KG1 (cell line): ENCODE data around the gene KCNC1.

Experiments used
- DNase-seq: peaks from one replicate; lab custom pipeline; 2025; lab: John Stamatoyannopoulos, UW

The KCNC1 gene

DNA sequence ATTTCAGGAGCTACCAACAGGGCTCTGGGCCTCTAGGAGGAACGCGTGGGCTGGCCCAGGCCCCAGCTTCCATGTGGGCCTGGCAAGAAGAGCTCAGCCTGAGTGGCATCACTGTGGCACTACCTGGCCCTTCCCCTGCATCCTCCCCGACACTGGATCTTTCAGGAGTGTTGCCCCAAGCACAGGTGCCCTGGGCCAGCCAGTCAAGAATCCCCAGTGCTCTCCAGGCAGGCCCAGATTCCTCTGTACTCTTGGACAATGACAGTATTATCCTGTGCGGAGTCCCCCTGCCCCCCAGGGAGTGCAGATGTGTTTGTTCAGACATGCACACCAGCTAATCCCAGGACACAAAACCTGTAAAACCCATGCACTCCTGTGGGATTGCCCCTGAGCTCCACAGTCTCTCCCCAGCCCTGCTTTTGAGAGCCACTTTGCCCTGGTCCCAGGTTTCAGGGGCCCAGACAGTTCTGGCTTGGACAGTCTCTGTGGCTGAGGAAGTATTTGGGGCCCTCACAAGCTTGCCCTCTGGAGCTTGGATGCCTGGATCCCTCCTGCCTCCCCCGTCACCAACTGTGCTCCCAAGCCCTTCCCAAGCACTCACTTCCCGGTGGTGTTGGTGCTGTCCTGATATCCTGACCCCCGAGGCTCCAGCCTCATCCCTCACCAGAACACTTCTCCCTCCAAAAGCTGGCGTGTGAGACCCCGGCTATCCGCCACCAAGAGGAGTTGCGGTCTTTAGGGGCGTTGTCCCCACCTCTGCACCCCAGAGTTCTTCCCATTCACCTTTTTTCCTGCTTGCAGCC is 39.9 kb downstream of the KCNC1 start:
- no peak for DNase-seq

DNA sequence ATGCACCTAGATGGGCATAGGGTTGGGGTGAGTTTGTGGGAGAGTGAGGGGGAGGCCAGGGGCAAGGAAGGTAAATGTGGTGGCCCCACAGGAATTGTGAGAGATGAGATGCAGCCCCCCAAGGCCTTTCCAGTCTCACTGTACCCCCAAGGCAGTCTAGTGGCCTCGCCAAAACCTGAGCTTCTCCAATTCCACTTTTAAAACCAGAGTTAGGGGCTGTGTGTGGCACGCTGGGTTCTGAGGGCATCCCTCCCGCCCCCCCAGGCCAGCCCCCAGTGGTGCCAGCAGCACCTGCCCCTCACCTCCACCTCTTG is 40.4 kb downstream of the KCNC1 start:
- no peak for DNase-seq

DNA sequence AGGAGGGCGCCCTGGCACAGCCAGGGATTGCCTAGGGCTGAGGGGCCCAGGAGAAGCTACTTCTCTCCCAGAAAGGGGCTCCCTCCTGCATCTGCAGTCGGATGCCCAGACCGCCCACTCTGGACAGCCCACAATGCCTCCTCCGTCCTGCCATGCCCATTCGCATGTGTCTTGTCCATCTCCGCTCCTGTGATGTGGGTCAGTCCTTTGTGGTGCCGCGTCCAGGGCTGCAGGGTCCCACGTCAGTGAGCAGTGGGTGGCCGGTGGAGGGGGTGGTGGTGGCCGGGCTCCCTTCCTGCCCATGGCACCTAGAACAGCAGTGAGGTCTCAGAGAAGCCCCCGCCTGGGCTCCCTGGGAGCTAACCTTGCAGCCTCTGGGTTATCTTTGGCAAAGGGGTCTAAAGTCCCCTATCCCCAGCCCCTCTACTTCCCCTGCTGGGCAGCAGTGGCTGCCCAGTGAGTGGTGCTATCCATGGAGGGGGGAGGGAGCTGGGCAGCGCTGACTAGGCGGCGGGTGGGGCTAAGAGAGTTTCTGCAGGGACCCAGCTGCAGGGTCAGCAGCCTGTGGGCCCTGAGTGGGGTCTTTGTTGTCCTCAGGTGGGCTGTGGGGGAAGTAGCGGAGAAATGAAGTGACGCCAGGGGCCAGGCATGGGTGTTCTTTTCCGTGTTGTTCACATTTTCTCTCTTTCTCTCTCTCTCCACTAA is 41.1 kb downstream of the KCNC1 start:
- no peak for DNase-seq

DNA sequence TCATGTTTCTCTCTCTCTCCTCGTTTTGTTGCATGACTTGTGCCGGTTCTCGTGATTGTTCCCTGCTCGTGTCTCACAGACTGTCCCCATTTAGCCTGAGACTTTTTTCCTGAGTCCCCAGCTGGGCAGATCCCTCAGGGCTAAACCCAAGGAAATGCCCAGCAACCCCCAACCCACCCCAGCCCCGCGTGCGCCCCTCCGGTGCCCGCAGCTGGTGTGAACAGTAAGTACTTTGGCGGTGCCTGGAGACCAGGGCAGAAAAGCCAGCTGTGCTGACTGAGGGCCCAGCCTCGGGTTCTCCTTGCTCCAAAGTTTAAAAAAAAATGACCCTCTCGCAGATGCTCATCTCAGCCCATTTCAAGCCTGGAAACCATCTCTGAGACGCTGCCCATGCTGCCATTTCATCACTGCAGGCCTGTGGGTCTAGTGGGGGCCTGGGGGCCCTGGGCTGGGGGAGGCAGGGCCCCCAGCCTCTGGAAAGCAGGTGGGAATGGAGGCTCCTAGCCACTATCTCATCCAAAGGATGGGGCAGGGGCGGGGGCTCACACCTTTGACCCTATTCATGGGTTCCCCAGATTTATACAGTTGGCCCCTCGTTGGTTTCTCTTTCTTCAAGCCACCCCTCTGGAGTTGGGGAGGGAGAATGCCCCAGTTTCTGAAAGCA is 41.8 kb downstream of the KCNC1 start:
- no peak for DNase-seq

DNA sequence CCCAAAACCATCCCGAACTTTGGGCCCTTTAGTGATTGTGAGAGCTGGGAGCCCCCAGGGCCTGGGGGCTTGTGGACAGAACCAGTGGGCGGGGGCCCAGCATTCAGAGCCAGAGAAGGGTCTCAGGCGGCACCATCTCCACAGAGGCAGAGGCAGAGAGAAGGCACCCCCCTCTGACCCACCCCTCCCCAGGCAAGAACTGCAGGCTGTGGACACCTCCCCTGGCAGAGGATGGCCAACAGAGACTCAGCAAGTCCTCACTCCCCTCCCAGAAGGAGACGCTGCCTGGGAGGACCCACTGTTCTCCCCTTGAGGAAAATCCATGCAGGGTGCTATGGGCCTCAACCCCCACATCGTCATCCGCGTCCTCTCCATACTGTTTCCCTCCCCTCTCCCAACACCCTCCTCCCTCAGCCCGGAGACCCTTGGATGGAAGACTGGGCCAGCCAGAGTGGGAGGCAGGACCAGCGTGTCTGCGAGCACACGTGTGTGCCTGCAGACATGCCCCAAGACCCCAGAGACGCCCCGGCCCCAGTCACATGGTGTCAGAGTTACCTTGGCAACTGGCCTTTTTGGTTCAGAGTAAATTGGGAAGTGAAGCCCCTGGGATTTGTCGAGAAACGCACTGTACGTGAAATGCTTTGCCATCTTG is 42.6 kb downstream of the KCNC1 start:
- no peak for DNase-seq

DNA sequence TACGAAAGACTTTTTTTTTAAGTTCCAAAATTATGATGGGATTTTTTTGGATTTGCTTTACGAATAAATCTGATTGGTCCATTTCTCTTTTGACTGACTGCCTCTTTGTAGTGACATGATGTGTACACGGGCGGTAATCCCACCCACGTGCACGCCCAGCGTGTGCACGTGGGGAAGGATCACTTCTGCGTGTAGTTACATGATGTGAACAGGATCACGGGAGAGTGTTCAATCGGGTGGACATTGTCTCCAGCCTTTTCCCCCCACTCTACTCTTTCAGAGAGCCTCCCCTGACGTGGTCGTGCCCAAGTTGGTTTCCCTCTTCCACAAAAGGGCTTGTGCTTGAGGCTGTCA is 43.1 kb downstream of the KCNC1 start:
- DNase-seq: no peak

DNA sequence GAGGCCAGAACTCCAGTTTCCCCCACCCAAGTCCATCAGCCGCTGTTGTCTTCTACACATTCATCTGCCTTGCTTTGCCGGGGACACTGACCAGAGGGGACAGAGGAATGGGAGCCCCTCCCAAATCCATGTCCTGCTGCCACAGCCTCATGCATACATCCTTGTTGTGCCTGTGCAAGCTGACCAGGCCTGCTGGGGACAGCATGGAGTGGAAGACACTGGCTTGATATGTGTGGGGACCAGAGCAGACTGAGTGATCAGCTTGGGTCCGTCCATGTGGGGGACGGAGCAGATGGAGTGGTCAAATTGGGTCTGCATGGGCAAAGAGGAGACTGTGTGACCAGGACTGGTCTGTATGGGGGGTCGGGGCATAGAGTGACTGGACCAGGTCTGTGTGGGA is 43.8 kb downstream of the KCNC1 start:
- no peak for DNase-seq

DNA sequence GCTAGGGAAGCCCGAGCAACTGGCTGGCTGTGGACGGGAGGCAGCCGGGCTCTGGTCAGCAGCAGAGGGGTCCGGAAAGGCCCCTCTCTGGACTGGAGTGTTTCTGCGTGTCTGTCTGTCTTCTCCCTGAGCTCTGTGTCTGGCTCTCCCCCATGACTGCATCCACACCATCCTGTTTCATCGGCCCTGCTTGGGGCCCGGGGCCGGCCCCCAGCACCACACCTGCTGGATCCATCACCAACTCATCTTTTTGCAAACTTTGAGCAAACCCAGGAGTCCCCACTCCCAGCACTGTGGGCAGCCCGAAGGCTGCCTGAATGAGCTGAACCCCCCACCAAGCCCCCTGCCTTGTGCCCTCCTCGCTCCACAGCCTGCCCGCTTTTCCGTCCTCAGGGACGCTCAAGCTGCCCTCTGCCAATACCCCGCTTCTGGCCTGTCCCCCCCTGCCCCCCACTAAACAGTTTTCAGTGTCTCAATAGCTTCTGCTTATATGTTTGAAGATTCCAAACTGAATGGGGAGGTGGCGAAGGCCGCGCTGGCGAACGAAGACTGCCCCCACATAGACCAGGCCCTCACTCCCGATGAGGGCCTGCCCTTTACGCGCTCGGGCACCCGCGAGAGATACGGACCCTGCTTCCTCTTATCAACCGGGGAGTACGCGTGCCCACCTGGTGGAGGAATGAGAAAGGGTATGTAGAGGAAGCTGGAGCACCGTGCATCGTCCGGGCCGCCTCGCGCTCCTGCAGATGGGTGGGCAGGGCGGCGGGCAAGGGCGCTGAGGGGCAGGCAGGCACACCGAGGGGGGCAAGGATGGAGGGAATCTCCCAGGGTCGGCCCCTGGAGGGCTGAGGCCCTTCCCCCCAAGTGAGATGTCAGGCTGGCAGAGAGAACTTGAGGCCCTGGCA is 44.6 kb downstream of the KCNC1 start:
- no peak for DNase-seq

DNA sequence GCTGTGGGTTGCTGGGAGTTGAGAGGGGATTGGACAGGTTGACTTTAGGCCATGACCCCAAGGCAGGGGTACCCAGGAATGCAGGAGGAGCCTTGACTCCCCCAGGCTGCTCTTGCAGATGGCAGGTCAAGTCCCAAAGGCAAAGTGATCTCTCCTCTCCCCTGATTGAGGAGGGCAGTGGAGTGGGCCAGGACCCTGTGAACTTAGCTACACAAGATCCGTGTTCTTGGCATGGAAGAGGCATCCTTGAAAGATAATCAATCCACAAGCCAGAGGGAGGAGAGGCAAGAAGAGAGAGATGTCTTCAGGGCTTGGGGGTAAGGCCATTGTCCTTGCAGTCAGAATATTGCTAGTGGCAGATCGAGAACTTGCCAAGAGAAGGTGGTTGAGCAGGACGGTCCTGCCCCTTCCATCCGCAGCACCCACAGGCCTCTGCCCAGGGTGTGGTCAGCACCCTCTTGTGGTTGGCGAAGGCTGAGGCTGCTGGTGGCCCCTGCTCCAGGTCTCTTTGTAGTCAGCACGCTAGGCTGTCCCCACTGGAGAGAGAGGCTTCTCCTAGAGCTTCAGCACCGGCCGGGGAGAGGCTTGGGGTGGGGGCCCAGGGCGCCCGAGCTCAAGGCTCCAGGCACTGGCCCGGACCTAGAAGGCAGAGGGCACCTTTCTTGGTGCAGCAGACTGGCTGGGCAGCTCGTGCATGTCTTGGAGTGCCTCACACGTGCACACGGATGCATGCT is 45.4 kb downstream of the KCNC1 start:
- no peak for DNase-seq

DNA sequence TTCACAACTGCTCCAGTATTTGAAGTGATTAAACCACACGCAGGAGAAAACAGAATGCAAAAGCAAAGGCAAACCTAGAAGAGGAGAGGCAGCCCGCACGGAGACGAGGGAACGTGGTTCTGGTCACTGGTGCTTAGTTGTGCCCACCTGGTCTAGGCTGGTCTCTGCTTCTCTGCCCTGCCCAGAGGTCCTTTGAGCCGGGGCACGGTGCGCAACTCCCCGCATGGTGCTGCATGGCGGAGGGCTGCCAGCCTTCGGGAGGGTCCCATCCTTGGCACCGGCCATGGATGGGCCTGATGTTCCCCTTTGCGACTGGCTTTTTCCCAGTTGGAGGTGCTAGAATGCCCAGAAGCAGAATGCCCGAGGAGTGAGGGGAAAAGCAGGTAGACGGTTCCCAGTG is 46.1 kb downstream of the KCNC1 start:
- DNase-seq: no peak

DNA sequence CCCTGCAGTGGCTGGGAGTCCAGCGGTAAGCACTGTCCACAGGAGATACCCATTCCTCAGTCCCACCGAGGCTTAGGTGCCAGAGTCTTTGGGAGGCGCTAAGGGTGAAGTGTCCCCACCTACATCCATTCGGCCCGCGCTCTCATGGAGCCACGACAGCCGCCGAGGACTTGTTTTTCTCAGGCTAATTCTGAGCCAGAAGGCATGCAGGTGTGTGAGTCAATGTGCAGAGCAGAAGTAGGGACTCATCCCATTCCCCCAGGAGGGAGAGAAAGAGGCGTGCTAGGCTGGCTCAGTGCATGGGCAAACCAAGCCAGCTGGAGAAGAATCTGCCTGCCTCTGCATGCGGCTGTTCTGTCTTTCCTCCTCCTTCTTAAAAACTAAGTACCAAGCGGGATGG is 46.6 kb downstream of the KCNC1 start:
- DNase-seq: no peak

DNA sequence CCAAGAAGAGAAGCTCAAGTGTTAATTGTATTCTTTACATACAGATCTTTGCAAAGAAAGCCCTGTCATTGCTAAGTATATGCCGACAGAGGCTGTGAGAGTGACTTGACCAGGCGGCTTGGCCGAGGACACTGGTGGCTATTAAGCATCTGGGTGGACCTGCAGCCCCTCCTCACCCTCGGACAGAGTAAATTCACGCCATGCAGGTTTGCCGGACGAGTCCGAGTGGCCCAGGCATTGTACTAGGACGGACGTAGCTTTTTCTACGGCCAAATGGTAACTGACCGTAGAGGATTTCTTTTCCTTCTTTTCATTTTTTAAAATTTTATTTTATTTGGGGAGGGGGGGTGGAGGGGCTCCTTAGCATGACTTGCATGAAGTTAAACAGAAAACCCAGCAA is 47.0 kb downstream of the KCNC1 start:
- DNase-seq: no peak

DNA sequence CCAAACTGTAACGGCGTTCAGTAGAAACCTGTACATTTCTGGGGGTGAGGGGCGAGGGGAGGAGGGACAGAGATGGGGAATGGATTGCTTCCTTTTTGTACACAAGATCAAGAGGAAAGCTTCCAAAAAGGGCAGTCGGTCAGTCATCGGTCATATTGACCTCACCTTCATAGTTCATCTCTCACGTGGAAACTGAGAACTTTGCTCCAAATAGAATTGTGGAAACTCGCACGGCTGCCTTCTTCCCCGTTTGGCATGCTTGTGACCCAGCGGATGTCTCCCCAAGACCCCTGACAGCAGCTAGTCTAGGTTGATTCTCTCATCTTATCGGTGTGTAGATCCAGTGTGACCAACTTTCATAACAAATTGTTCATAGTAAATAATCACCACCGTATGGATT is 47.6 kb downstream of the KCNC1 start:
- no peak for DNase-seq

DNA sequence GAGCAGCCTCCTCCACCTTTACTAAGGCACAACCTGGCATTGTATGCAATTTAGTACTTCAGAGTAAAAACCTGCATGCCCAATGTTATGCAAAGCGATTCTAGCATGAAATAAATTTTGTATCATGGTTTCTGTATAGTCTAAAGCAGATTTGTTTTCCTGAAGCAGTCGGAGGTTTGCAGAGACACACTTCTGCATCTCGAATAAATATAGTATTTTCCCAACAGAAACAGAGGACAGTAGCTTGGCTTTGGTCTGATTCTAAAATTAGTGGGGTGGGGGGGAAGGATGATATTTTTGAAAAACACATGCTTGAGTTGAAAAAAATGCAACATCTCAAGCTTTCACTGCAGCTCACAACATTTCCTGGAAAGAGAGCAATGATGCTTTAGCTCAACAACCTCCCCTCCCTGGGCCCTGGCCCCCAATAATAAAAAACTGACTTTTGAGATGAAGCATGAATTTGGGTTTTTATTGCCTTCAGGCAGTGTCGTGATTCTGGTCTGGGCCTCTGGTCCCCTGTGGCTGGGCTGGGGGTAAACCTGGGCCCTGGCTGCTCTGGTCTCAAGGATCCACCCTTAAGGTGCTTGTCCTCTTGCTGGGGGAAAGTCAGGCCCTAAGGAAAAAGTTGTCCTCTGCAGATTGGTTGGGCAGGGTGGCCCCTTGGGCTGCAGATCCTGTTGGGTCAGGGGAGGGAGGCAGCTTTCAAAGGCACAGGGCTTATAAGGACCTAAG is 48.2 kb downstream of the KCNC1 start:
- no peak for DNase-seq

DNA sequence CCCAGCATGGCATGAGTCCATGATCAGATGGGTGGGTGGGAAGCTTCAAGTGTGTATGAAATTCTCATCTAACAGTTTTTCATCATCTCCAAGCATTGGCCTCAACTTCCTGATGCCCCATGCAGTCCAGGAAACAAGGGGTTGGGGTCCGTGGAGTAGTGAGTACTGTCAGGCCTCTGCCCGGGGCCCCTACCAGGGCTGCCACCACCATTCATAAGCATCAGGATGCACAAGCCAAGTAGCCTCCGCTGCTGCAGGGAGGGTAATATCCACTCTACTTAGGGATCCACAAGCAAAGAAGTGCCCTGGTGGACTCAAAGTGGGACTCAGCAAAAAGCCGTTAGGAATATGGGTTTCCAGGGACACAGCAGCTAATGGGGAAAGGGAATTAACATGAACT is 49.3 kb downstream of the KCNC1 start:
- no peak for DNase-seq

DNA sequence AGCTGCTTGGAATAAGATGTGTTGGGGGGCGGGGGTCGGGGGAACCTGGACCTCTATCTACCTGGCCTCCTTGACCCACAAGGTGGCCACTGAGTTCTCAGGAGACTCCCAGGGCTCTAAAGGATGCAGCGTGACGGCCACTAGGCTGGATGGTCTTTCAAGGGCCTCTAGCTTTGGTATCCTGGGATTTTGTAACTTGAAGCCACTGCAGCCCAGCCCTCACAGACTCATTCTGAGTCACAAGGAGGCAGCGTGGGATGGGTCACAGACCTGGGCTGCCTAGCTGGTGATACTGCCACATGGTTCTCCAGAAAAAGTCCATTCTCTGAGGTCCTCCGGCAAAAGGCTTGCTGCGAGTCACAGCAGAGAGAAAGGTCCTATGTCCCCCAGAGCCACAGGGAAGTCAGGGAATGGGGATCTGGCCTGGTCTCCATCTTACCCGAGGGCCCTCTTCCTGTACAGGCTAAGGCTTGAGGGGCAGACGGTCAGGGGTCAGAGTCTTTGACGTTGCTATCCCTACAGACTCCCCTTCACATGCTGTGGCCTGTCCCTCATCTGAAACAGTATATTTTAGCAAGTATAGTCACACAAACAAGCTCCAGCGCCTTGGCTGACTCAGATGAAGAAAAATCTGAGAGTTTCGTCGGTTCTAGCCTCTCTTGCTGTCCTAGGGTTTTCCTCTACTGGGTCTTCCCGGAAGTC is 52.4 kb downstream of the KCNC1 start:
- DNase-seq: no peak

DNA sequence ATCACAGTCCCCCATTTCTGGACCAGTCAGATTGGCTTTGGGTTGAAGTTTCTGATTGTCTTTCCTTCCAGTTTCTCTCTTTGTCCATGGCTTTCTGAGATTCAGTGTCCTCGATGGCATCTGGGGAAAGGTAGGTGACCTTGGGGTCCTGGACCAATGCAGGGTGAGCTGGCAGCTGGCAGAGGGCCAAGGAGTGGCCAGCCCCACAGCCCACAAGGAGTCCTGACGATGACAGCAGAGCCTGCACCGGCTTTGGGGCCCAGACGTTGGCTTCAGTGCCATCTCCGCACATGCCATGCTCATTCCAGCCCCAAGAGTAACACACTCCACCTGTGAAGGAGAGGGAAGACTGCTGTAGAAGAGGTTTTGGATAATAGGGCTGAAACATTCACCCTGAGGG is 53.5 kb downstream of the KCNC1 start:
- DNase-seq: no peak

DNA sequence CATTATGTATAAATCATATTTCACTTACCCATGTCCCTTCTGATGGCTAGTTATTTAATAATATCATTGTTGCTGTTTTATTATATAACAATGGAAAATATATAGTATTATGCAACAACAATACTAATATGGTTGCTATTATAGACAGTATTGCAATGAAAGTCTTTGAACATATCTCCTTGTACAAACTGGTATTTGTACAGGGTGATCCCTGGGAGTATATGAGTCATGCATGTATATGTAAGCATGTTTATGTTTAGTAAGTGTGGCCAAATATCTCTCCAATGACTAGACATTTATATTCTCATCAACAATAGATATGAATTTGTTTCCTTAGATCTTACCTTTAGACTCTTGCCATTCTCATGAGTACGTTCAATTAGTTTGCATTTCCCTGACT is 55.9 kb downstream of the KCNC1 start:
- DNase-seq: no peak

DNA sequence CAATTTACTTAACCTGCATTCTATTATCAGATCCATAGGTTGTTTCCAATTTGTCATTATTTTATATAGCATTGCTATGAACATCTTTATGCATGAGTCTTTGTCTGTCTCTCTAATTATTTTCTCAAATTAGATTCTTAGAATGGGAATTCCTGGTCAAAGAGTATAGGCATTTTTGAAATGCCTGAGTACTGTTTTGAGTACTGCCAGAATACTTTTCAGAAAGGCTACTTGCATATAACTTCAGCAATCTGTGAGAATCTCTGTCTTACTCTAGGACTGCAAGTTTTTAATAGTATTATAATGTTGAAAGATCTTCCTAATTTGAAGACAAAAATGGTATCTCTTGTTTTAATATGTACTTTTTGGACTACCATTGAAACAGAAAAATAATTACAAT is 56.6 kb downstream of the KCNC1 start:
- no peak for DNase-seq

DNA sequence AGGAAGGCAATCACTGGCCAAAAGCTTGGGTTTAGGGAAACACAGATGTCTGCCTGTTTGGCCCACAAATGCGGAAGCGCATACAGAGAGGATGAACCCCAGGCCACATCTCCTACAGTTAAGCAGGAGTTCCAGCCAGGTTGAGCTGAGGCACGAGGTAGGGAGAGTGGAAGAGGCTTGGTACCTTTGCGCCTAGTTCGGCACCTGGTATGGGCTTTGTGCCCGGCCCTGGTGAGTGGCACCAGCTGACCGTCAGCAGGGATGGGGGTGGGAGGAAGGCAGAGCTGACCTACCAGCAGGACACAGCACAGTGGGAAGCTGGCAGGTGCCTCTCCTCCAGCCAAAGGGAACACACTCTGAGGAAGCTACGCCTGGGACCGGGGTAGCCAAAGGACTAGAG is 57.6 kb downstream of the KCNC1 start:
- DNase-seq: no peak
